Measurements from ENCODE around the gene DNAJB6.

DNA sequence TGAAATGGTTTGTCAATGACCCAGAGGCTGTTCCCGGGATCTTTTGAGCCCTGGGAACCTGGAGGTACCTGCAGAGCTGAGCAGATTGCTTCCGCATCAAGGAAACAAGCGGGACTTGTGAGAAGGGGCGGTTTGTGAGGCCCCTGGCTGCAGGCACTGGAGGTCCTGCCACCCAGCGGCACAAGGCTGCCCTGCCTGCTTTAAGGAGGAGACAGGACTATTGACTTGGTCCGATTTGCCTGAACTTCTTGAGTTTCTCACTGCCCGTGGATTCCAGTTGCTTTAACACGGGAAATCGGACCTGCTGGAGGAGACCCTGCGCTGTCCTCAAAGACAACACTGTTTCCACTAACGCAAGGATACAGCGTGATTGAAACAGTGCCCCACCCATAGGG lies 130.1 kb downstream of the DNAJB6 start:
- TF ChIP-seq, protein P1, sequence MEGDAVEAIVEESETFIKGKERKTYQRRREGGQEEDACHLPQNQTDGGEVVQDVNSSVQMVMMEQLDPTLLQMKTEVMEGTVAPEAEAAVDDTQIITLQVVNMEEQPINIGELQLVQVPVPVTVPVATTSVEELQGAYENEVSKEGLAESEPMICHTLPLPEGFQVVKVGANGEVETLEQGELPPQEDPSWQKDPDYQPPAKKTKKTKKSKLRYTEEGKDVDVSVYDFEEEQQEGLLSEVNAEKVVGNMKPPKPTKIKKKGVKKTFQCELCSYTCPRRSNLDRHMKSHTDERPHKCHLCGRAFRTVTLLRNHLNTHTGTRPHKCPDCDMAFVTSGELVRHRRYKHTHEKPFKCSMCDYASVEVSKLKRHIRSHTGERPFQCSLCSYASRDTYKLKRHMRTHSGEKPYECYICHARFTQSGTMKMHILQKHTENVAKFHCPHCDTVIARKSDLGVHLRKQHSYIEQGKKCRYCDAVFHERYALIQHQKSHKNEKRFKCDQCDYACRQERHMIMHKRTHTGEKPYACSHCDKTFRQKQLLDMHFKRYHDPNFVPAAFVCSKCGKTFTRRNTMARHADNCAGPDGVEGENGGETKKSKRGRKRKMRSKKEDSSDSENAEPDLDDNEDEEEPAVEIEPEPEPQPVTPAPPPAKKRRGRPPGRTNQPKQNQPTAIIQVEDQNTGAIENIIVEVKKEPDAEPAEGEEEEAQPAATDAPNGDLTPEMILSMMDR (IDR thresholded peaks at IDR 0.05): no peak
- TF ChIP-seq POLR2A (IDR thresholded peaks at IDR 0.05): no peak

Data from uterus (tissue), 2 donors.